Cardiac septum (tissue), 1 donor: ENCODE results near the gene GNB1L. TPM values are rescaled to one million over a fixed set of nuclear protein-coding genes. Genes with fewer than 3 reads are reported as not detected.

Source experiments
- DNase-seq: peaks from one replicate; pipeline ENCODE4 v3.0.0-alpha.2; 2020; ENCODE audit warnings: low spot score
- intact Hi-C: fragments of 100-400 bp; cut with DNase I; formaldehyde crosslinking; loops from one replicate; pipeline ENCODE4 v1.14.0; 2022
- long read RNA-seq: library from polyadenylated mRNA; unstranded; transcript quantifications from one replicate; pipeline ENCODE4 v2.0.0, GENCODE V29; 2021
- total RNA-seq: library from RNA; stranded (reverse); fragmentation: NEBNext Ultra II Directional; extraction: Animal tissue kit (Norgen Biotek cat#: 25700); gene quantifications from one replicate; pipeline ENCODE4 v1.2.1, GENCODE V29; 2021
- donor health status: DM: no; HTN: no; CAD: no.

The GNB1L gene
- total RNA-seq: 2.0 TPM
- long read RNA-seq, full-length matches to known transcripts: 5 of 11 reads
- long read RNA-seq, partial matches to known transcripts: 1 of 11 reads
- long read RNA-seq, other reads (novel, unspliced or antisense): 5 of 11 reads

DNA sequence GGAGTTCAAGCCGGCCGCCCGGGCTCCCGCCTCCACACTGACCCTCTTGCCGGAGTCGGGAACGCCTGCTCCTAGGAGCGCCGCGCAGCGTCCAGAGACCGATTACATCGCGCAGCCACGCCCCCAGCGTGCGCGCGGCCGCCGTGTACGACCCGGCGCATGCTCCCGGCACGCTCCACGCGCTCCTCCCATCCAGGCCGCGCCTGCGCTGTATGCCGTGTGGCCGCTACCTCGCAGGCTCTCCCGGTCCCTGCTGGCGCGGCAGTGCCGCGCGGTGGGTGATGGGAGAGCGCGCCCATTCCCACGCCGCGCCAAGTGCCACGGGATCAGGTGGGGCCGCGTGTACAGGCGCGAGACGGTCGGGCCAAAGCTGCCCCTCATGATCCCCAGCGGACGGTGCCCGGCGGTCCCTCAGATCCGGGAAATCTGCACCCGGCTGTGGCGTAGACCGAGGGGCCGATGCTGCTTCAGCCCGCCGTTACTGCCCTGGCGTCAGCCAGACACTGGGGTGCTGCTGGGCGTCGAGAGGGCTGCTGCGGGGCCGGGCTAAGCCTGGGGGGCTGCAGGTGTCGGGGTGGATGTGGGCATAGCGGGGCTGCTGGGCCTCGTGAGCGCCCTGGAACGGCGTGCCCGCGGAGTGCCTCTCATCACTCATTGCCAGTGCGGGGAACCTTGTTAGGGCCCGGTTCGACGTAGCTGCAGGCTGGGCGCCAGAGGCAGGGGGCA lies at the start of gene GNB1L, which contains the start of gene RTL10:
Gene GNB1L (minus strand): TSS at position 97 of the 726 bp plus-strand sequence. CDS start 33,519 bp downstream, outside the sequence.
Gene RTL10 (minus strand): TSS at position 97 of the 726 bp plus-strand sequence. CDS start 2,613 bp downstream, outside the sequence.
- peak; percentile 99 for DNase-seq
- intact Hi-C loops: loop anchor here (5.0 to 10.0 kb wide), 2 partner anchors 123 to 260 kb away; partner anchors contain the start of genes RANBP1 and TRMT2A

GRCh38 chr22:19904174-19904856 lies 49.6 kb upstream of the GNB1L start:
- intact Hi-C loops: loop anchor here (10.0 kb wide), 1 partner anchor 90 kb away; no protein-coding TSS in a partner anchor
- DNase-seq: no peak

DNA sequence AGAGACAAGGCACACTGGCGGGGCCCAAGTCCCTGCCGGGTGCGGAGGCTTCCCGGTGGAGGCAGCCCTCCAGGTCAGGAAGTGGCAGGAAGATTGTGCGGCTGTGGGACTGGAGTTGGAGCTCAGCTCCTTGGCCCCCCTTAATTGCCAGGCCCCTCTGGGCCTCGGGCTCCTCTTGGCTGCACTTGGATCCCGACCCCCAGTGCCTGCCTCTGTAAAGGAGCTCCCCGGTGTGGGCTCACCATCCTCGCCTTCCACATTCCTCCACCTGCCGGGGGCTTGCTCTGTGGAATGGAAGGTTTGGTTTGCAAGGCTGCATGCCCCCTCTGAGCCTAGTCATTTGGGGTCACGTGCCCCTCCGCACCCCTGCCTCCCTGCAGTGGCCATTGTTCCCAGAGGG lies 48.8 kb upstream of the GNB1L start:
- intact Hi-C loops: loop anchor here (10.0 kb wide), 1 partner anchor 89 kb away; no protein-coding TSS in a partner anchor

GRCh38 chr22:19903031-19903430 lies 48.4 kb upstream of the GNB1L start:
- DNase-seq: no peak
- intact Hi-C loops: loop anchor here (10.0 kb wide), 1 partner anchor 88 kb away; no protein-coding TSS in a partner anchor

More for the DNA sequence above, 48.8 kb upstream of the GNB1L start:
- no peak for DNase-seq

- intact Hi-C loops: loop anchor here (10.0 kb wide), 1 partner anchor 87 kb away; no protein-coding TSS in a partner anchor
- no peak for DNase-seq
These were observed 47.6 kb upstream of the GNB1L start for GRCh38 chr22:19902245-19902715.

DNA sequence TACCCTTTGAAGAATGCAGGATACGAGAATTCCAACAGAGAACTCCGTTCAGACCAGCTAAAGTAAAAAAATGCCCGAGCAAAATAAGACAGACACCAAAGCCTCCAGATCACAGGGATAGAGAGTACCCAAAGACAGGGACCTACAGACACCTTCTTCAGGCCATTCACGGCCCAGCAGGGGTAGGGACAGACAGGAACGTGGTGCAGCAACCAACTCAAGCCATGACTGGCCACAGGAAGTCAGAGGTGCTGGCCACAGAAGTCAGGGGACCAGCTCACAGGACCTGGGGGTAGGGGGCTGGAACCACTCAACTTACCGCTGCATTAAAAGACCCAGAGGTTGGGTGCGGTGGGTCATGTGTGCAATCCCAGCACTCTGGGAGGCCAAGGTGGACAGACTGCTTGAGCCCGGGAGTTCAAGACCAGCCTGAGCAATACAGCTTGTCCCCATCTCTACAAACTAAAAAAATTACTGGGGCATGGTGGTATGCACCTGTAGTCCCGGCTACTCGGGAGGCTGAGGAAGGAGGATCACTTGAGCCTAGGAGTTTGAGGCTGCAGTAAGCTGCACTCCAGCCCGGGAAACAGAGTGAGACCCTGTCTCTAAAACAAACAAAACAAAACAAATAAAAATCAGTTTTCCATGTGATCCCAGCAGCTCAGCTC lies 47.0 kb upstream of the GNB1L start:
- DNase-seq: no peak
- intact Hi-C loops: loop anchor here (10.0 kb wide), 1 partner anchor 87 kb away; no protein-coding TSS in a partner anchor

GRCh38 chr22:19900707-19901436 lies 46.2 kb upstream of the GNB1L start:
- no peak for DNase-seq
- intact Hi-C loops: loop anchor here (10.0 kb wide), 1 partner anchor 86 kb away; no protein-coding TSS in a partner anchor

DNA sequence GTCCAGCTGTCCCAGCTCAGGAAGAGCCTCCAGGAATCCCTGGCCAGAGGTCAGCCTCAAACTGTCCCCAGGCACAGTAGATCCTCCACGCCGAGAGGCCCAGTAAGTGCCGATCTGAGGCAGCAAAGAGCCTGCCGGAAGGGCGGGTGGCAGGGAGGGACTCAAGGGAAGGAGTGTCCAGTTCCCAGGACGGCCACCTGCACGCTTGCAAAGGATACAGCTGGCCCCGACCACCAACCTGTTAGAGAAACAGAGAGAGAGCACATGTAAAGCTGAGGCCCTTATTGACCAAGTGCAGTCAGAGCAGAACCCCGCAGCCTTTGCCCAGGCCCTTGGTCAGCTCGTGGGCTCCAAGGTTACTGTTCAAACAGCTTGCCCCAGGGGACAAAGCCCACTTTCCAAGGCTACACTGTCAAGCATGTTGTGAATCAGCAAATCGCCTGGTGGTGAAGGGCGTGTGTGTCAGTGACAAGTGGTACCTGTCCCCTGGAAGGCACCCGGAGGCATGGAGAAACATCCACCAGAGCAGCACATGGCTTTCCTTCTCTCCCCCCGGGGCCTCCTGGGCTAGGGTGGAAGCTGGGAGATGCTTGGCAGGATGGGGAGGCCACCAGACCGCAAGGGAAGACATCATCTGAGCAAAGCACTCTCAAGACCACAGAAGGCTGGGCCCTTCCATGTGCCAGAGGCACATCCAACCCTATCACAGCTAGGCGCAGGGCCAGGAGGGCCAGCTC lies 44.3 kb upstream of the GNB1L start:
- DNase-seq: no peak
- intact Hi-C loops: no loop called here

- intact Hi-C loops: no loop called here
- DNase-seq: no peak
These were observed 43.5 kb upstream of the GNB1L start for GRCh38 chr22:19898145-19898544.

DNA sequence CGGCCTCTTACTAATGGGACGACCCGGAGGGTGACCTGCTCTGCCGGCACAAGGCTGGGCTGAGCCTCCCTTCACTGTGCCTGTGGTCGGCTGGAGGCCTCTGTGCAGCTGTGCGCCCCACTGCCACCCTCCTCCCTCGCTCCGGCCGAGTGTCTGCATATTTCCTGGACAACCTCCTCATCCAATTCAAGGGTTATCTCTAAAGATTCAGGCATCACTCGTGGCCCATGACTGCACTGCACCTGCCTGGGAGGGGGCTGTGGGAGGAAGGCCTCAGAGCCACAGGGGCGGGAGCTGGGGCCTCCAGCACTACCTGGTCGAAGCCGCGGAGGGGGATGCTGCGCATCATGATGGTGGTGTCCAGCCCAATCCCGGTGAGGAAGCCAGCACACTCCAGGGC lies 43.1 kb upstream of the GNB1L start:
- DNase-seq: no peak
- intact Hi-C loops: no loop called here

DNA sequence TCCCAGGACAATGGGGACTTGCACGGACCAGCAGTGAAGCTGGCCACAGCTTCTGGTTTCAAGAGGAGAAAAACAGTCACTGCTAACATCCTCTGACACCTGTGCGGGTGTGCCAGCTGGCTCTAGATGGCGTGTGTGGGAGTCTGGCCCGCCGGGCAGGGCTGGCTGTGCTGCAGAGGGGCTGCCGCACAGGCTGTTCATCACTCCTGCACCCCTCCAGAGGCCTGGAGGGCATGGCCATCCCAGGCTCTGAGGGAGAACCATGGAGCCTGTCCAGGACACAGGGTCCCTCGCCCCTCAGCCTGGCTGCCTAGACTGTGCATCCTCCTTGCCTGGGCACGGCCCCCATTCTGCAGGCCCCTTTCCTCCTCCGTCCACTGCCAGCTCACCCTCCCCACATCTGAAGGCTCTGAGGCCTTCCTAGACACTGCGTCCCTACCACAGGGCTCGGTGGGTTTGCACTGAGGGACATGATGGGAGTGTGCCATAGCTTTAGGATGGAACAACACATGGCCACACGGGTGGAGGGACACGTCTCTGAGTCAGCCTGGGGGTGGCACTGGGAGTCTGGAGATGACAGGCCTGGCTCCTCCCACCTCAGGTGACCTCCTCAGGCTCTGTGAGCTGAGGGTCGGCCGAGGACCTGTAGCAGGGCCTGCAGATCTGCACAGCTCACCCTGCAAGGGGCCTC lies 42.1 kb upstream of the GNB1L start:
- no peak for DNase-seq
- intact Hi-C loops: no loop called here

- intact Hi-C loops: no loop called here
- DNase-seq: no peak
These were observed 40.6 kb upstream of the GNB1L start for GRCh38 chr22:19895160-19895849.

DNA sequence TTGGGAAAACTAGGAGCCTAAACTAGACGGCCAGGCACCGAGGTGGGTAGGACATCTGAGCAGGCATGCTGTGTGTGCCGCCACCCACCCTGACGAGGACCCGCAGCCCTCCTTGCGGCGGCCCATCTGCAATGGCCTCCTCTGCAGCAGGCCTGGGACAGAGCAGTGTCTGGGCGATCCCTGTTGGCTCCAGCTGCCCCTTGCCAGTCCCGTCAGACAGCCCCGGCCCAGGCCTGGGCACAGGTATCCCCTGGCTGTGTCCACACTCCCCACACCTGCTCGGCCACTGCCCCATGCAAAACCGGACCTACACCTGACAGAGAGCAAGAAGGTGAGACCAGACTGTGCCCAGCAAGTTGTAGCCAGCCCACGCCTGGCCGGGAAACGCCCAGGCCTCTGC lies 38.7 kb upstream of the GNB1L start:
- intact Hi-C loops: no loop called here
- DNase-seq: no peak

DNA sequence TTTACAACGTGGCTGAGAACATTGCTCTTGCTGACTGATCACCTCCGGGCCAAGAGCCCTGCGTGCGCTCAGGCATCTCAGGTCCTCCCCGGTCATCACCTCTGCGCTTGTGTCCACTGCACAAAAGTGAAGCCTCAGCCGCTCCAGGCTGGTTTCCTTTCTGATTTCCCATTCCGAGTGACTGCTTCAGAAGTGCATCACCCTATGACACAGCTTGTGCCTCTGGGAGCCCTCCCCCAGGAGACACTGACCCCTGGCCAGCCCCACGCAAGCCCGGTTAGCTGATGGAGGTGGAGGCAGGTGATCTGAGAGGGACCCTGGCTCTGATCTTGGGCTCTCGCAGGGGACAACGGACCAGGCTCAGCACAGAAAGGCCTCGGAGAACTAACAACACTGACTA lies 38.3 kb upstream of the GNB1L start:
- no peak for DNase-seq
- intact Hi-C loops: no loop called here

DNA sequence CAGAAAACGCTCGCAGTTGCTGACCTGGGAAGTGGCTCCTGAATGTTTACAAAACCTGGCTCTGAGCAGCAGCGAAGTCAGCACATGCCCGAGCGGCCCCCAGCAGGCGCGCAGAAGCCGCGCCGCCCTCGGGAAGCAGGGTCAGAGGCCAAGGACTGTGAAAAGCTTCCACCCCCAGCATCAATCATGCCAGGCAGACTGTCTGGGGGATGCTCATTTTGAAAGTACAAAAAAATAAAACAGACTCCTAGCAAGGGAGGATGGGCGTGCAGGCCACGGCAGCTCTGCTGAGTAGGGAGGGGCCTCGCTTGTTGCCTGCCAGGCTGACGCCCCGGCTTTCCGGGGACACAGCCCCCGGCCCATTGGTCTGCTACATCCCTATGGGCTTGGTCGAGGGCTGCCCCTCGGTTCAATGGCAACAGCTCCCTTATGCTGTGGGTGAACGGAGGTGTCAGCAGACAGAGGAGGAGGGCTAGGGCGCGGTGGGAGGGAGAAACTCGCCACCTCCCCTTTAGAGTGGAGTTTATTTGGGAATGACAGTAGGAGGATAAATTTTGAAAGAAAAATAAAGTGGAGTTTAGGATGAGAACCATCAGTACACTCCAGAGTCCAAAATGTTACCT lies 37.7 kb upstream of the GNB1L start:
- intact Hi-C loops: no loop called here
- no peak for DNase-seq

DNA sequence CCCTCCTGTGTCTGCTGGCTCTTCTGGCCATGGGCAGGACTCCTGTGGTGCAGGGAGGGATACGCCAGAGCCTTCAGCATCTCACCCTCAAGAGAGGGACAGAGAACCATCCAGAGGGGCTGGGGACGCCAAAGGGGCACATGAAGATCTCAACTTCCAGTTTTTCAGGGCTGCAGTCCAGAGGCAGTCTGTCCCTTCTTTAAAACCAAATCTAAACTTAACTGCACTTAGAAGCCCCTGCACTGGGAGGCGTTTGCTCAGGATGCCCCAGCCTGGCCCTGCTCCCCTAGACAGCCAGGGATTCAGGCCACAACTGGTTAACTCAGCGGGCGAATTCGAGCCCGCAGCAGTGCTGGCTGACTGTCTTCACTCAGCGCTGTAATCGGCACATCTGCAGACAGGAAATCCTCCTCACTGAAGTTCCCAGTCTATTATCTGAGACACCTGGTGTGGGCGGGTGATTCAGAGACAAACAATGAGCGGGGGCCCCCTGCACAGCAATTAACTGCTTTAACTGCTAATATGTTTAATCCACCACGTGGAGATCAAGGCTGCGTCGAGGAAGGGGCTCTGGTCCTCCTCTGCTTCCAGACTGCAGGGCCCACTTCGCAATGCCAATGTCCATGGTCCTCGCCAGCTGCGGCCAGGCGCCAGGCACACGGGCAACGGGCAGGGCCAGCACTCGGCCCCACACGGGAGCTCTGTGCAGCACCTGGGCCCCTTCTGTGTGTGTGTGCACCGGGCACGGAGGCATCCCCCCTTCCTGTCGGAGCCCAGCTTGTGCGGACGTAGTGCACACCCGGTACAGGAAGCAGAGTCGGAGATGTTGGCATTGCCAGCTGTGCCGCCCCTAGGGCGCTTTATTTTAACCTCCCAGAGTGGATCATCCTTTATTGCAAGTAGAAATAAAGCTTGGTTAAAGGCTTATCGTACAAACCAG lies 36.9 kb upstream of the GNB1L start:
- intact Hi-C loops: no loop called here
- DNase-seq: no peak
